Measurements from ENCODE around the gene SNUPN. TPM values are rescaled to one million over a fixed set of nuclear protein-coding genes. Genes with fewer than 3 reads are reported as not detected.

Gene SNUPN
- total and polyA plus RNA-seq, 2 of the 8 experiments (the other 6 are each of a cell fraction or from before 2014, with no cell fraction given), result 13.3 to 28.2 TPM

- ChIA-PET POLR2A (ENCODE audit: partially characterized antibody) (interaction anchor here (1.0 to 1.6 kb wide), 4 partner anchors 8 to 215 kb away, joined by 3 to 4 read pairs (median 4); no protein-coding TSS in a partner anchor), CTCF (ENCODE audit: partially characterized antibody) (interaction anchor here (0.7 to 7.4 kb wide), 3 partner anchors 8 to 72 kb away, joined by 3 to 60 read pairs (median 6); no protein-coding TSS in a partner anchor)
- no peaks in the 10 kb centered on the region for H3K9me3 ChIP-seq (ENCODE audit: insufficient read depth in 2 of 2, low read depth in 1 of 2, low read length in 1 of 2)
- H3K4ac ChIP-seq (replicated peaks; ENCODE audit: insufficient read length, low read depth, low read length), result no peak overlapping the region
- no peak overlapping the region for H4K5ac ChIP-seq (ENCODE audit: insufficient read length, low read depth, low read length)
- DNase-seq (ENCODE audit: low read depth in 1 of 2, low spot score in 2 of 2), result no peak
- H2BK15ac ChIP-seq (ENCODE audit: low read length), result no peak overlapping the region
- peak overlapping the region; percentile 59; the same call in 1 of the 2 replicates for H4K8ac ChIP-seq (ENCODE audit: extremely low read depth, insufficient read depth, low read length)
- no peaks in the 10 kb centered on the region for H3K27me3 ChIP-seq (replicated peaks in 1 of 4; ENCODE audit: control insufficient read depth in 3 of 4, extremely low read depth in 1 of 4, insufficient read depth in 3 of 4, low read length in 3 of 4)
- no peaks in the 10 kb centered on the region for H3K79me2 ChIP-seq (ENCODE audit: control insufficient read depth in 1 of 2, insufficient read depth in 2 of 2, low read length in 2 of 2)
- H4K20me1 ChIP-seq (replicated peaks in 1 of 2; ENCODE audit: control insufficient read depth in 1 of 2, insufficient read depth in 2 of 2, low read length in 2 of 2), result peaks cover 0 to 2% of the 10 kb centered on the region in 2 experiments
- no peak overlapping the region for H2AK5ac ChIP-seq (ENCODE audit: low read depth, low read length)
- H3K36me3 ChIP-seq (ENCODE audit: control insufficient read depth in 2 of 4, insufficient read depth in 4 of 4, low read length in 3 of 4), result no peaks in the 10 kb centered on the region
- no peak overlapping the region for H2BK20ac ChIP-seq (ENCODE audit: low read length)
- no peak overlapping the region for H3K14ac ChIP-seq (ENCODE audit: insufficient read length)
- no peak overlapping the region for H3K9ac ChIP-seq (replicated peaks in 1 of 4; ENCODE audit: extremely low read depth in 1 of 4, low read depth in 3 of 4, low read length in 3 of 4)
- H3K23ac ChIP-seq (ENCODE audit: insufficient read length), result no peak overlapping the region
- H3K4me3 ChIP-seq (ENCODE audit: extremely low read depth in 1 of 4, insufficient read depth in 2 of 4, low read depth in 3 of 4, low read length in 4 of 4), result no peak overlapping the region
- no peaks in the 10 kb centered on the region for H3K79me1 ChIP-seq (ENCODE audit: low read depth, low read length)
- WGBS, 2 experiments (ENCODE audit: extremely low coverage in 1 of 2, insufficient coverage in 1 of 2, insufficient read length in 1 of 2, insufficient replicate concordance in 2 of 2, low coverage in 1 of 2, low lambda C conversion rate in 2 of 2, missing lambda C conversion rate in 1 of 2), result 84% methylated on average over 14 of the region's 14 CpGs; no CpG with 5 or more reads in 1 of the 2 experiments
- H3K4me1 ChIP-seq (replicated peaks in 1 of 4; ENCODE audit: control insufficient read depth in 3 of 4, insufficient read depth in 4 of 4, low read length in 3 of 4), result peaks cover 7 to 14% (median 9%) of the 10 kb centered on the region in 4 experiments
- no peak overlapping the region for H2AFZ ChIP-seq (ENCODE audit: low read length)
- H2BK12ac ChIP-seq (ENCODE audit: low read depth, low read length), result no peak overlapping the region
- no peak overlapping the region for H2BK5ac ChIP-seq (ENCODE audit: low read depth, low read length)
- no peak overlapping the region for H3K4me2 ChIP-seq (ENCODE audit: insufficient read depth in 1 of 2, low read depth in 2 of 2, low read length in 2 of 2)
- H4K91ac ChIP-seq (replicated peaks; ENCODE audit: insufficient read length, low read length), result no peak overlapping the region
- H3K27ac ChIP-seq (ENCODE audit: low read depth, low read length), result no peak overlapping the region
- H3K56ac ChIP-seq (replicated peaks; ENCODE audit: insufficient read length, low read depth, low read length), result no peak overlapping the region
- H3K18ac ChIP-seq (ENCODE audit: extremely low read depth, low read length), result no peak overlapping the region
- H3K23me2 ChIP-seq (ENCODE audit: low read depth, low read length), result no peaks in the 10 kb centered on the region
- no peak for FAIRE-seq
- no peak overlapping the region for H2BK120ac ChIP-seq (replicated peaks; ENCODE audit: low read depth, low read length)
- TF ChIP-seq POLR2A (IDR thresholded peaks at IDR 0.05; ENCODE audit: control extremely low read depth in 1 of 2, low read depth in 2 of 2, low read length in 2 of 2) (no peak), ASH2L (IDR thresholded peaks at IDR 0.05; ENCODE audit: low read length) (no peak), MAFK (IDR thresholded peaks at IDR 0.05; ENCODE audit: low read depth, low read length) (no peak), JUND (IDR thresholded peaks at IDR 0.05; ENCODE audit: low read length) (no peak), SIX5 (IDR thresholded peaks at IDR 0.05; ENCODE audit: low read depth, low read length) (no peak), TAF1 (IDR thresholded peaks at IDR 0.05; ENCODE audit: low read depth, low read length) (no peak), RXRA (IDR thresholded peaks at IDR 0.05; ENCODE audit: insufficient read depth, low read depth, low read length) (no peak), NRF1 (IDR thresholded peaks at IDR 0.05; ENCODE audit: low read depth, low read length) (no peak), KDM4A (IDR thresholded peaks at IDR 0.05; ENCODE audit: low read depth, low read length, severe bottlenecking) (no peak), EP300 (IDR thresholded peaks at IDR 0.05; ENCODE audit: borderline replicate concordance in 1 of 2, low read depth in 2 of 2, low read length in 2 of 2) (no peak), TCF12 (IDR thresholded peaks at IDR 0.05; ENCODE audit: low read depth, low read length) (no peak), HDAC6 (IDR thresholded peaks at IDR 0.05; ENCODE audit: low read depth, low read length) (no peak)
These were observed 43.8 kb upstream of the SNUPN start for GRCh38 chr15:75669191-75669878.

Data from H1 (cell line).